Suprapubic skin (tissue), 4 donors: ENCODE results near the gene DGKB.

Experiments used
- CTCF ChIP-seq, 2 donors: fragments of 200-600 bp in 1 of 2; fragments of 450-650 bp in 1 of 2; sonication (generic) in 1 of 2; IDR thresholded peaks; one replicate each; pipeline ENCODE4 v1.5.1; 2016 to 2019; ENCODE audit warnings: antibody characterized with exemption in 2 of 2, mild to moderate bottlenecking in 1 of 2, moderate library complexity in 1 of 2
- POLR2A ChIP-seq, 2 donors: fragments of 450-650 bp; IDR thresholded peaks; one replicate each; pipeline ENCODE4 v1.6.1; 2017; ENCODE audit warnings: antibody characterized with exemption in 2 of 2, mild to moderate bottlenecking in 2 of 2, moderate library complexity in 2 of 2
- POLR2AphosphoS5 ChIP-seq, 3 donors: sonication (generic); formaldehyde crosslinking; IDR thresholded peaks; one replicate each; pipeline ENCODE4 v1.6.1; 2017; ENCODE audit warnings: antibody characterized with exemption in 3 of 3

- TF ChIP-seq CTCF (IDR thresholded peaks at IDR 0.05) (no peak), POLR2A (IDR thresholded peaks at IDR 0.05) (no peak), POLR2AphosphoS5 (IDR thresholded peaks at IDR 0.05) (no peak)
Measured at GRCh38 chr7:14495633-14496032, 406.9 kb downstream of the DGKB start.
